NCI-H2196 treated with DMSO at 0.1 percent for 48 hours (cell line): ENCODE data around the gene ANXA4.
"Not testable (repeated sequence)": the region's sequence is repeated elsewhere in the genome, so short reads cannot be mapped to it uniquely, and the experiment has no call there.

ENCODE experiments used
- DNase-seq: peaks from one replicate; lab custom pipeline; 2025; ENCODE audit not compliant: unreplicated experiment; lab: John Stamatoyannopoulos, UW

The ANXA4 gene

GRCh38 chr2:69804416-69804815 lies 62.5 kb downstream of the ANXA4 start:
- no peak for DNase-seq

GRCh38 chr2:69805887-69806286 lies 64.0 kb downstream of the ANXA4 start:
- DNase-seq = no peak

GRCh38 chr2:69807821-69808540 lies 66.0 kb downstream of the ANXA4 start:
- no peak for DNase-seq

GRCh38 chr2:69810550-69810949 lies 68.6 kb downstream of the ANXA4 start:
- no peak for DNase-seq

- DNase-seq = no peak
Measured at GRCh38 chr2:69811018-69811417, 69.1 kb downstream of the ANXA4 start.

- no peak for DNase-seq
Measured at GRCh38 chr2:69811591-69811990, 69.7 kb downstream of the ANXA4 start.

- no peak for DNase-seq
Measured at GRCh38 chr2:69815717-69816116, 73.8 kb downstream of the ANXA4 start.

- peak; percentile 59 for DNase-seq
Measured at GRCh38 chr2:69816923-69817542, 75.1 kb downstream of the ANXA4 start.

GRCh38 chr2:69817729-69818501 lies 76.0 kb downstream of the ANXA4 start:
- DNase-seq = no peak

GRCh38 chr2:69827796-69828540 lies 86.0 kb downstream of the ANXA4 start:
- DNase-seq = no peak

GRCh38 chr2:69828938-69829255 lies 87.0 kb downstream of the ANXA4 start:
- DNase-seq = no peak

- DNase-seq = peak; percentile 73
Measured at GRCh38 chr2:69829256-69830044, 87.5 kb downstream of the ANXA4 start, which contains the start of gene GMCL1. GMCL1 (plus strand) TSS chr2:69829660; CDS start chr2:69829893, 233 bp downstream.

GRCh38 chr2:69830045-69830905 lies 88.3 kb downstream of the ANXA4 start:
- DNase-seq = no peak

- not testable (repeated sequence) for DNase-seq
Measured at GRCh38 chr2:69830906-69831241, 88.9 kb downstream of the ANXA4 start.

- no peak for DNase-seq
Measured at GRCh38 chr2:69831354-69831905, 89.5 kb downstream of the ANXA4 start.

GRCh38 chr2:69833752-69834151 lies 91.8 kb downstream of the ANXA4 start:
- no peak for DNase-seq

- DNase-seq = no peak
Measured at GRCh38 chr2:69835666-69836065, 93.7 kb downstream of the ANXA4 start.

GRCh38 chr2:69836316-69836715 lies 94.4 kb downstream of the ANXA4 start:
- DNase-seq = no peak

- DNase-seq = no peak
Measured at GRCh38 chr2:69837533-69837932, 95.6 kb downstream of the ANXA4 start.
